GM12878 (cell line): ENCODE data around the gene IGF2BP1. TPM values are rescaled to one million over a fixed set of nuclear protein-coding genes. Genes with fewer than 3 reads are reported as not detected.

ENCODE experiments used
- ATAC-seq: fragments of 200-7000 bp; cut with Tn5 transposase; 3 replicates; pipeline ENCODE4 v1.9.1; 2020; ENCODE audit warnings: mild to moderate bottlenecking, moderate library complexity
- BruUV-seq: library from RNA; stranded (reverse); fragments of 400-500 nt; replicated peaks from 2 replicates; lab custom pipeline; 2021; lab: Mats Ljungman, UMichigan
- CTCF ChIA-PET: fragments of 300-600 bp; sonication (Branson Sonifier 250); formaldehyde crosslinking; extraction: SDS; loops from one replicate; lab custom pipeline; 2021; ENCODE audit warnings: inconsistent platforms; lab: Yijun Ruan, JAX
- POLR2A ChIA-PET: fragments of 350-600 bp; formaldehyde crosslinking; extraction: SDS; loops from one replicate; lab custom pipeline; 2021; ENCODE audit warnings: inconsistent platforms; lab: Charles Lee
- RAD21 ChIA-PET: fragments of 300-600 bp; sonication (Branson Sonifier 250); formaldehyde crosslinking; loops from one replicate; lab custom pipeline; 2023; ENCODE audit warnings: antibody characterized with exemption; ENCODE audit not compliant: unreplicated experiment; lab: Charles Lee
- SMC1A ChIA-PET: fragments of 300-600 bp; sonication (Branson Sonifier 250); formaldehyde crosslinking; loops from one replicate; lab custom pipeline; 2023; ENCODE audit not compliant: unreplicated experiment, uncharacterized antibody; lab: Charles Lee
- DNase-seq: peaks from one replicate; pipeline ENCODE4 v3.0.0-alpha.2; 2011; ENCODE audit warnings: low read depth, low spot score
- FAIRE-seq: peaks from 3 replicates; lab custom pipeline; 2011; peaks lifted over from hg19 to GRCh38; lab: Jason Lieb, UNC
- H2AFZ ChIP-seq: 2 replicates; pipeline ENCODE4 v1.6.0; 2011; ENCODE audit warnings: low read depth, low read length, control low read depth; ENCODE audit not compliant: control insufficient read depth
- H3K27ac ChIP-seq: 2 replicates; pipeline ENCODE4 v1.5.1; 2011; ENCODE audit warnings: control low read depth; ENCODE audit not compliant: control insufficient read depth, insufficient read depth
- H3K27me3 ChIP-seq, 2 experiments: replicated peaks in 1 of 2; 2 replicates each; pipeline versions ENCODE4 v1.6.0 to v1.6.1; 2011; ENCODE audit warnings: low read length in 1 of 2; ENCODE audit not compliant: control insufficient read depth in 2 of 2, insufficient read depth in 2 of 2
- H3K36me3 ChIP-seq, 2 experiments: 2 replicates each; pipeline ENCODE4 v1.5.1; 2011; ENCODE audit warnings: low read length in 1 of 2; ENCODE audit not compliant: control insufficient read depth in 2 of 2, insufficient read depth in 2 of 2
- H3K4me1 ChIP-seq: 2 replicates; pipeline ENCODE4 v1.6.1; 2011; ENCODE audit warnings: mild to moderate bottlenecking, low read length, moderate library complexity, mixed read lengths; ENCODE audit not compliant: control insufficient read depth, insufficient read depth
- H3K4me2 ChIP-seq: 2 replicates; pipeline ENCODE4 v1.6.0; 2011; ENCODE audit warnings: control low read depth; ENCODE audit not compliant: control insufficient read depth, insufficient read depth
- H3K4me3 ChIP-seq: fragments of 200-600 bp; sonication (generic); 2 replicates; pipeline ENCODE4 v1.5.1; 2016
- H3K79me2 ChIP-seq: 2 replicates; pipeline ENCODE4 v1.6.0; 2011; ENCODE audit warnings: low read length; ENCODE audit not compliant: control insufficient read depth, insufficient read depth
- H3K9ac ChIP-seq: 2 replicates; pipeline ENCODE4 v1.8.0; 2011; ENCODE audit warnings: low read length, control low read depth, mixed read lengths; ENCODE audit not compliant: control insufficient read depth, insufficient read depth
- H3K9me3 ChIP-seq: replicated peaks from 3 replicates; pipeline ENCODE4 v1.5.1; 2011; ENCODE audit warnings: mild to moderate bottlenecking, low read length; ENCODE audit not compliant: control insufficient read depth, insufficient read depth
- H4K20me1 ChIP-seq: 2 replicates; pipeline ENCODE4 v1.6.0; 2011; ENCODE audit not compliant: control insufficient read depth, insufficient read depth
- BHLHE40 ChIP-seq, 2 experiments: fragments of 450-650 bp in 1 of 2; IDR thresholded peaks; 2 replicates each; pipeline ENCODE4 v1.6.1; 2011 to 2017; ENCODE audit warnings: low read depth in 2 of 2, borderline replicate concordance in 1 of 2, improper control_type of control experiment in 1 of 2, low read length in 1 of 2, mild to moderate bottlenecking in 1 of 2
- CEBPB ChIP-seq, 2 experiments: fragments of 150-350 bp in 1 of 2; IDR thresholded peaks; 2 replicates each; pipeline ENCODE4 v1.6.1; 2012 to 2014; ENCODE audit warnings: low read depth in 2 of 2, low read length in 2 of 2, borderline replicate concordance in 1 of 2, inconsistent platforms in 1 of 2
- DPF2 ChIP-seq: fragments of 450-650 bp; IDR thresholded peaks from 2 replicates; pipeline ENCODE4 v1.6.1; 2017; ENCODE audit warnings: mild to moderate bottlenecking
- ETV6 ChIP-seq, 2 experiments: fragments of 450-650 bp in 1 of 2; IDR thresholded peaks in 1 of 2; conservative IDR thresholded peaks in 1 of 2; 2 replicates each; pipeline ENCODE4 v1.6.1; 2014; ENCODE audit warnings: antibody characterized with exemption in 1 of 2, borderline replicate concordance in 1 of 2, low read depth in 1 of 2, mild to moderate bottlenecking in 1 of 2, moderate library complexity in 1 of 2
- EZH2 ChIP-seq: IDR thresholded peaks from 2 replicates; pipeline ENCODE4 v1.6.1; 2012; ENCODE audit warnings: low read depth, mild to moderate bottlenecking, control low read depth, inconsistent platforms, low read length, borderline replicate concordance; ENCODE audit not compliant: control insufficient read depth
- JUND ChIP-seq: IDR thresholded peaks from 2 replicates; pipeline ENCODE4 v1.6.1; 2012; ENCODE audit warnings: low read depth, mild to moderate bottlenecking, low read length, improper control_type of control experiment, moderate library complexity
- MYC ChIP-seq: IDR thresholded peaks from 2 replicates; pipeline ENCODE4 v1.6.1; 2011; ENCODE audit warnings: mild to moderate bottlenecking, low read length, moderate library complexity, inconsistent platforms; ENCODE audit not compliant: insufficient read depth, insufficient replicate concordance, insufficient read length, severe bottlenecking
- NFYB ChIP-seq: IDR thresholded peaks from 2 replicates; pipeline ENCODE4 v1.6.1; 2011; ENCODE audit warnings: low read depth, mild to moderate bottlenecking, low read length, improper control_type of control experiment, moderate library complexity; ENCODE audit not compliant: insufficient read depth
- NR2C2 ChIP-seq: IDR thresholded peaks from 2 replicates; pipeline ENCODE4 v1.6.1; 2011; ENCODE audit warnings: borderline replicate concordance, low read depth; ENCODE audit not compliant: control insufficient read depth, insufficient read length
- POLR2AphosphoS5 ChIP-seq: IDR thresholded peaks from 2 replicates; pipeline ENCODE4 v1.6.1; 2011; ENCODE audit warnings: mild to moderate bottlenecking, low read length, inconsistent platforms
- RAD51 ChIP-seq: fragments of 450-650 bp; IDR thresholded peaks from 2 replicates; pipeline ENCODE4 v1.6.1; 2016; ENCODE audit warnings: moderate library complexity, mild to moderate bottlenecking, inconsistent platforms
- TBL1XR1 ChIP-seq: IDR thresholded peaks from 2 replicates; pipeline ENCODE4 v1.6.1; 2012; ENCODE audit warnings: low read depth, low read length, improper control_type of control experiment
- ZNF384 ChIP-seq: IDR thresholded peaks from 2 replicates; pipeline ENCODE4 v1.6.1; 2012; ENCODE audit warnings: low read depth, mild to moderate bottlenecking, low read length, improper control_type of control experiment, borderline replicate concordance
- ZNF622 ChIP-seq: fragments of 450-650 bp; IDR thresholded peaks from 2 replicates; pipeline ENCODE4 v1.6.1; 2017; ENCODE audit warnings: mild to moderate bottlenecking, inconsistent platforms
- ZSCAN29 ChIP-seq: fragments of 450-650 bp; IDR thresholded peaks from 2 replicates; pipeline ENCODE4 v1.6.1; 2017; ENCODE audit warnings: mild to moderate bottlenecking, moderate library complexity
- WGBS: methylation state at CpG from one replicate; pipeline ENCODE4 v1.1.6; 2016; ENCODE audit warnings: low lambda C conversion rate; ENCODE audit not compliant: insufficient replicate concordance, insufficient coverage; ENCODE audit errors: missing lambda C conversion rate; 5-methylcytosine and 5-hydroxymethylcytosine counted together
- in situ Hi-C: fragments of 300-500 bp; cut with MboI; formaldehyde crosslinking; loops from 9 replicates; pipeline ENCODE4 v1.14.3; 2018; ENCODE audit warnings: mixed read lengths
- intact Hi-C: fragments of 100-400 bp; cut with micrococcal nuclease; formaldehyde crosslinking; loops from one replicate; pipeline ENCODE4 v1.14.2; 2022; ENCODE audit not compliant: unreplicated experiment
- polyA plus RNA-seq, 11 experiments: library from polyadenylated mRNA; depleted of rRNA in 4 of 11; unstranded in 6 of 11; stranded (reverse) in 5 of 11; fragments of >200 nt; fragmentation: Nextera tagmentation in 4 of 11; fragmentation: Illumina TruSeq in 1 of 11; extraction: Ambion mirVana in 4 of 11; extraction: Trizol in 1 of 11; gene quantifications; 1 replicate in 1 of 11; 2 replicates in 10 of 11; pipeline versions ENCODE4 v1.2.1 to v1.2.3, GENCODE V29; 2011 to 2016; ENCODE audit warnings: inconsistent platforms in 2 of 11, missing spikeins in 2 of 11, low read depth in 1 of 11
- total RNA-seq, 4 experiments: library from RNA; depleted of rRNA in 3 of 4; stranded (reverse); fragments of >200 nt in 3 of 4; fragmentation: Illumina TruSeq in 1 of 4; extraction: Trizol in 1 of 4; gene quantifications; 2 replicates each; pipeline versions ENCODE4 v1.2.1 to v1.2.3, GENCODE V29; 2013 to 2021
- TF ChIP-seq, protein P1 (sequence below): IDR thresholded peaks from 2 replicates; pipeline ENCODE4 v1.6.1; 2012; ENCODE audit warnings: low read depth, low read length, improper control_type of control experiment
- TF ChIP-seq, protein P2 (sequence below): IDR thresholded peaks from 2 replicates; pipeline ENCODE4 v1.6.1; 2012; ENCODE audit warnings: improper control_type of control experiment, low read depth, low read length; ENCODE audit not compliant: insufficient replicate concordance

The IGF2BP1 gene
- total and polyA plus RNA-seq, 10 of the 15 experiments (the other 5 are each of a cell fraction or from before 2014, with no cell fraction given): 0.04 to 2.4 (median 0.13) TPM; not detected in 1

DNA sequence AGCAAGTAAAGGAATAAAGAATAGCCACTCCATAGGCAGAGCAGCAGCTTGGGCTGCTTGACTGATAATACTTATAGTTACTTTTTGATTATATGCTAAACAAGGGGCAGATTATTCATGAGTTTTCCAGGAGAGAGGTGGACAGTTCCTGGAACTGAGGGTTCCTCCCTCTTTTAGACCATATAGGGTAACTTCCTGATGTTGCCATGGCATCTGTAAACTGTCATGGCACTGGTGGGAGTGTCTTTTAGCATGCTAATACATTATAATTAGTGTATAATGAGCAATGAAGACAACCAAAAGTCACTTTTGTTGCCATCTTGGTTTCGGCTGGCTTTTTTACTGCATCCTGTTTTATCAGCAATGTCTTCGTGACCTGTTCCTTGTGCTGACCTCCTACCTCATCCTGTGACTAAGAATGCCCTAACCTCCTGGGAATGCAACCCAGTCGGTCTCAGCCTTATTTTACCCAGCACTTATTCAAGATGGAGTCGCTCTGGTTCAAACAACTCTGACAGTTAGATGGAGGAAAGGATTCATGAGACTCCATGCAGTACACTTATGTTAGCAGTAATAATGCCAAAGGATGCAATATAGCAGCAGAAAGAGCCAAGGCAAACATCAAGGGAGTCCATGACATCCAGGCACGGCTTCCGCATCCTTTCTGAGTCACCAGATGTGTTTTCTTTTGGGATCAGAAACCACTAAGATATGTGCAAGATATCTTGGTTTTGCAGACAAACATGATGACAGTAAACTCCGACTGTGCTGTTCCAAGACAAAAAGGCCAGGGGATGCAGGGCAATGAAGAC is 79.6 kb downstream of the IGF2BP1 start:
- POLR2A ChIA-PET: no interaction called here
- H3K27me3 ChIP-seq: no peaks in the 10 kb centered on the region; a peak in 1 of 4 replicates
- H4K20me1 ChIP-seq: no peaks in the 10 kb centered on the region
- no peak overlapping the region for H2AFZ ChIP-seq
- no peaks in the 10 kb centered on the region for H3K79me2 ChIP-seq
- DNase-seq (no peak), FAIRE-seq (no peak), ATAC-seq (no peak)
- no peak overlapping the region for H3K4me3 ChIP-seq
- no TSS peak for BruUV-seq
- H3K4me2 ChIP-seq: no peak overlapping the region
- H3K4me1 ChIP-seq: no peaks in the 10 kb centered on the region
- in situ Hi-C loops (no loop called here), intact Hi-C loops (no loop called here)
- 28% methylated on average over 7 of the region's 7 CpGs for WGBS
- RAD21 ChIA-PET: no interaction called here
- H3K27ac ChIP-seq: no peak overlapping the region
- H3K9ac ChIP-seq: no peak overlapping the region
- H3K9me3 ChIP-seq: no peaks in the 10 kb centered on the region
- CTCF ChIA-PET: no interaction called here
- no peaks in the 10 kb centered on the region for H3K36me3 ChIP-seq
- SMC1A ChIA-PET: no interaction called here
- TF ChIP-seq CEBPB (IDR thresholded peaks at IDR 0.05; ENCODE audit: borderline replicate concordance in 1 of 2, low read depth in 2 of 2, low read length in 2 of 2): no peak
- no peak for TF ChIP-seq DPF2
- TF ChIP-seq NR2C2: no peak
- TF ChIP-seq, protein P1, sequence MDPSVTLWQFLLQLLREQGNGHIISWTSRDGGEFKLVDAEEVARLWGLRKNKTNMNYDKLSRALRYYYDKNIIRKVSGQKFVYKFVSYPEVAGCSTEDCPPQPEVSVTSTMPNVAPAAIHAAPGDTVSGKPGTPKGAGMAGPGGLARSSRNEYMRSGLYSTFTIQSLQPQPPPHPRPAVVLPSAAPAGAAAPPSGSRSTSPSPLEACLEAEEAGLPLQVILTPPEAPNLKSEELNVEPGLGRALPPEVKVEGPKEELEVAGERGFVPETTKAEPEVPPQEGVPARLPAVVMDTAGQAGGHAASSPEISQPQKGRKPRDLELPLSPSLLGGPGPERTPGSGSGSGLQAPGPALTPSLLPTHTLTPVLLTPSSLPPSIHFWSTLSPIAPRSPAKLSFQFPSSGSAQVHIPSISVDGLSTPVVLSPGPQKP: no peak
- no peak for TF ChIP-seq RAD51
- TF ChIP-seq POLR2AphosphoS5: no peak
- no peak for TF ChIP-seq ZNF622
- no peak for TF ChIP-seq NFYB
- TF ChIP-seq BHLHE40 (IDR thresholded peaks at IDR 0.05; ENCODE audit: borderline replicate concordance in 1 of 2, low read depth in 2 of 2, low read length in 1 of 2): no peak
- TF ChIP-seq TBL1XR1: no peak
- TF ChIP-seq MYC: no peak
- no peak for TF ChIP-seq ETV6 (conservative IDR thresholded peaks at IDR 0.05 in 1 of 2, IDR thresholded peaks at IDR 0.05 in 1 of 2; ENCODE audit: borderline replicate concordance in 1 of 2, low read depth in 1 of 2)
- TF ChIP-seq, protein P2, sequence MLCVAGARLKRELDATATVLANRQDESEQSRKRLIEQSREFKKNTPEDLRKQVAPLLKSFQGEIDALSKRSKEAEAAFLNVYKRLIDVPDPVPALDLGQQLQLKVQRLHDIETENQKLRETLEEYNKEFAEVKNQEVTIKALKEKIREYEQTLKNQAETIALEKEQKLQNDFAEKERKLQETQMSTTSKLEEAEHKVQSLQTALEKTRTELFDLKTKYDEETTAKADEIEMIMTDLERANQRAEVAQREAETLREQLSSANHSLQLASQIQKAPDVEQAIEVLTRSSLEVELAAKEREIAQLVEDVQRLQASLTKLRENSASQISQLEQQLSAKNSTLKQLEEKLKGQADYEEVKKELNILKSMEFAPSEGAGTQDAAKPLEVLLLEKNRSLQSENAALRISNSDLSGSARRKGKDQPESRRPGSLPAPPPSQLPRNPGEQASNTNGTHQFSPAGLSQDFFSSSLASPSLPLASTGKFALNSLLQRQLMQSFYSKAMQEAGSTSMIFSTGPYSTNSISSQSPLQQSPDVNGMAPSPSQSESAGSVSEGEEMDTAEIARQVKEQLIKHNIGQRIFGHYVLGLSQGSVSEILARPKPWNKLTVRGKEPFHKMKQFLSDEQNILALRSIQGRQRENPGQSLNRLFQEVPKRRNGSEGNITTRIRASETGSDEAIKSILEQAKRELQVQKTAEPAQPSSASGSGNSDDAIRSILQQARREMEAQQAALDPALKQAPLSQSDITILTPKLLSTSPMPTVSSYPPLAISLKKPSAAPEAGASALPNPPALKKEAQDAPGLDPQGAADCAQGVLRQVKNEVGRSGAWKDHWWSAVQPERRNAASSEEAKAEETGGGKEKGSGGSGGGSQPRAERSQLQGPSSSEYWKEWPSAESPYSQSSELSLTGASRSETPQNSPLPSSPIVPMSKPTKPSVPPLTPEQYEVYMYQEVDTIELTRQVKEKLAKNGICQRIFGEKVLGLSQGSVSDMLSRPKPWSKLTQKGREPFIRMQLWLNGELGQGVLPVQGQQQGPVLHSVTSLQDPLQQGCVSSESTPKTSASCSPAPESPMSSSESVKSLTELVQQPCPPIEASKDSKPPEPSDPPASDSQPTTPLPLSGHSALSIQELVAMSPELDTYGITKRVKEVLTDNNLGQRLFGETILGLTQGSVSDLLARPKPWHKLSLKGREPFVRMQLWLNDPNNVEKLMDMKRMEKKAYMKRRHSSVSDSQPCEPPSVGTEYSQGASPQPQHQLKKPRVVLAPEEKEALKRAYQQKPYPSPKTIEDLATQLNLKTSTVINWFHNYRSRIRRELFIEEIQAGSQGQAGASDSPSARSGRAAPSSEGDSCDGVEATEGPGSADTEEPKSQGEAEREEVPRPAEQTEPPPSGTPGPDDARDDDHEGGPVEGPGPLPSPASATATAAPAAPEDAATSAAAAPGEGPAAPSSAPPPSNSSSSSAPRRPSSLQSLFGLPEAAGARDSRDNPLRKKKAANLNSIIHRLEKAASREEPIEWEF: no peak
- no peak for TF ChIP-seq ZSCAN29
- TF ChIP-seq JUND: no peak
- no peak for TF ChIP-seq EZH2
- no peak for TF ChIP-seq ZNF384
